Kidney epithelial cell (primary cell): ENCODE measurements around the gene DHX38. TPM values are rescaled to one million over a fixed set of nuclear protein-coding genes. Genes with fewer than 3 reads are reported as not detected.
"Not testable (repeated sequence)": the region's sequence is repeated elsewhere in the genome, so short reads cannot be mapped to it uniquely, and the experiment has no call there.

ENCODE experiments used
- DNase-seq: peaks from one replicate; pipeline ENCODE4 v3.0.0-alpha.2; 2010; ENCODE audit warnings: low read depth
- H3K27me3 ChIP-seq: 2 replicates; pipeline ENCODE4 v1.6.0; 2011; ENCODE audit warnings: low read length; ENCODE audit not compliant: control insufficient read depth, insufficient read depth
- H3K36me3 ChIP-seq: 2 replicates; pipeline ENCODE4 v1.5.1; 2011; ENCODE audit warnings: low read length; ENCODE audit not compliant: control insufficient read depth, insufficient read depth
- H3K4me3 ChIP-seq: 2 replicates; pipeline ENCODE4 v1.5.1; 2011; ENCODE audit warnings: low read depth, mild to moderate bottlenecking, control low read depth, low read length
- CTCF ChIP-seq: IDR thresholded peaks from 2 replicates; pipeline ENCODE4 v1.5.1; 2011; ENCODE audit warnings: mild to moderate bottlenecking, moderate library complexity, low read length, control low read depth, inconsistent platforms; ENCODE audit not compliant: insufficient read depth, poor library complexity, severe bottlenecking
- total RNA-seq: library from RNA; depleted of rRNA; stranded (reverse); fragments of >200 nt; gene quantifications from 2 replicates; pipeline ENCODE4 v1.2.3, GENCODE V29; 2015

The DHX38 gene
- total RNA-seq, 1 donor from 2014 or later: 46.0 TPM

GRCh38 chr16:72051818-72052217, 41.8 kb upstream of the DHX38 start:
- DNase-seq: no peak
- Histone ChIP-seq H3K36me3 (no peaks in the 10 kb centered on the region), H3K27me3 (peaks cover 4% of the 10 kb centered on the region), H3K4me3 (no peak overlapping the region)
- no peak for TF ChIP-seq CTCF

- not testable (repeated sequence) for H3K27me3 ChIP-seq, H3K4me3 ChIP-seq, H3K36me3 ChIP-seq, DNase-seq
These were observed 39.3 kb upstream of the DHX38 start, which contains the start of gene HP for GRCh38 chr16:72054254-72054847. Gene HP (plus strand): TSS chr16:72054505. CDS start chr16:72054653, 148 bp downstream.

- DNase-seq: no peak
- Histone ChIP-seq H3K36me3 (no peaks in the 10 kb centered on the region), H3K4me3 (no peak overlapping the region), H3K27me3 (peaks cover 4% of the 10 kb centered on the region)
- no peak for TF ChIP-seq CTCF
These were observed 37.7 kb upstream of the DHX38 start for GRCh38 chr16:72055911-72056310.

GRCh38 chr16:72057313-72057712, 36.3 kb upstream of the DHX38 start:
- not testable (repeated sequence) for H3K4me3 ChIP-seq, H3K27me3 ChIP-seq, DNase-seq, H3K36me3 ChIP-seq

- not testable (repeated sequence) for DNase-seq, H3K36me3 ChIP-seq, H3K27me3 ChIP-seq, H3K4me3 ChIP-seq
These were observed 34.6 kb upstream of the DHX38 start for GRCh38 chr16:72059060-72059459.

- TF ChIP-seq CTCF: no peak
These were observed 33.2 kb upstream of the DHX38 start for GRCh38 chr16:72060405-72060804.

GRCh38 chr16:72061564-72061963, 32.1 kb upstream of the DHX38 start:
- TF ChIP-seq CTCF: no peak
- Histone ChIP-seq H3K27me3 (no peaks in the 10 kb centered on the region), H3K4me3 (no peak overlapping the region), H3K36me3 (no peaks in the 10 kb centered on the region)
- no peak for DNase-seq

More at GRCh38 chr16:72060405-72060804, 33.2 kb upstream of the DHX38 start:
- Histone ChIP-seq H3K36me3 (no peaks in the 10 kb centered on the region), H3K27me3 (peaks cover 4% of the 10 kb centered on the region), H3K4me3 (no peak overlapping the region)
- DNase-seq: no peak
